ENCODE measurements around the gene NMT1. TPM values are rescaled to one million over a fixed set of nuclear protein-coding genes. Genes with fewer than 3 reads are reported as not detected.

The NMT1 gene
- polyA plus RNA-seq, 1 of the 3 experiments (the other 2 are of a cell fraction), result 30.1 TPM

GRCh38 chr17:45030733-45031132, 30.4 kb upstream of the NMT1 start:
- 89% methylated on average over 5 of the region's 6 CpGs for WGBS (ENCODE audit: low lambda C conversion rate)
- DNase-seq, result no peak
- peaks cover 8 to 31% of the 10 kb centered on the region in 2 experiments for H3K36me3 ChIP-seq (replicated peaks in 1 of 2; ENCODE audit: control insufficient read depth in 1 of 2, insufficient read depth in 2 of 2, low read length in 1 of 2)

GRCh38 chr17:45031231-45032173, 29.6 kb upstream of the NMT1 start:
- Histone ChIP-seq H3F3A (replicated peaks; ENCODE audit: insufficient read depth) (no peaks in the 10 kb centered on the region), H3K27me3 (ENCODE audit: insufficient read depth) (no peaks in the 10 kb centered on the region), H3K4me1 (ENCODE audit: control insufficient read depth in 1 of 2, insufficient read depth in 2 of 2, low read depth in 1 of 2, low read length in 1 of 2) (peaks cover 0 to 39% of the 10 kb centered on the region in 2 experiments; a peak in 2 of 4 replicates), H3K4me3 (ENCODE audit: low read depth in 2 of 2, low read length in 1 of 2) (no peak overlapping the region), H3K9ac (no peak overlapping the region), H3K79me2 (ENCODE audit: insufficient read depth) (no peaks in the 10 kb centered on the region; the same call in 1 of the 2 replicates), H3K36me3 (replicated peaks in 1 of 2; ENCODE audit: control insufficient read depth in 1 of 2, insufficient read depth in 2 of 2, low read length in 1 of 2) (peaks cover 8 to 30% of the 10 kb centered on the region in 2 experiments), H3K9me3 (no peaks in the 10 kb centered on the region), H3K4me2 (no peak overlapping the region), H3K9me2 (no peaks in the 10 kb centered on the region), H3K27ac (ENCODE audit: low read depth in 2 of 2, low read length in 1 of 2) (peak overlapping the region; percentile 42 to 96; a peak in 3 of 4 replicates), H2AFZ (ENCODE audit: low read depth) (no peak overlapping the region), H4K20me1 (ENCODE audit: insufficient read depth) (no peaks in the 10 kb centered on the region)
- CTCF ChIA-PET, result interaction anchor here (0.6 to 6.2 kb wide), 14 partner anchors 11 to 263 kb away, joined by 3 to 67 read pairs (median 4); partner anchors contain the start of genes ACBD4, HEXIM1 and PLCD3
- 55% methylated on average over 14 of the region's 14 CpGs for WGBS (ENCODE audit: low lambda C conversion rate)
- POLR2A ChIA-PET, result interaction anchor here (0.5 to 1.7 kb wide), 10 partner anchors 12 to 130 kb away, joined by 3 to 12 read pairs (median 4); partner anchors contain the start of genes C1QL1, DCAKD, HEXIM1 and HEXIM2
- peak; percentile 90 for DNase-seq
- TF ChIP-seq GATA2 (CRISPR knock-in tag; IDR thresholded peaks at IDR 0.05) (peak; percentile 99), IRF3 (IDR thresholded peaks at IDR 0.05; ENCODE audit: low read depth, low read length) (no peak), TEAD4 (IDR thresholded peaks at IDR 0.05; ENCODE audit: borderline replicate concordance, insufficient read depth) (0 out of 2 replicates have a peak, but pooled peaks have one; percentile 10), TAF1 (IDR thresholded peaks at IDR 0.05; ENCODE audit: borderline replicate concordance, low read depth, low read length) (no peak), PBX3 (IDR thresholded peaks at IDR 0.05) (peak; percentile 68), CTCF (IDR thresholded peaks at IDR 0.05) (no peak)

More at GRCh38 chr17:45030733-45031132, 30.4 kb upstream of the NMT1 start:
- H3F3A ChIP-seq (replicated peaks; ENCODE audit: insufficient read depth), result no peaks in the 10 kb centered on the region
- ChIA-PET CTCF (interaction anchor here (1.9 to 6.2 kb wide), 4 partner anchors 10 to 110 kb away, joined by 8 to 67 read pairs (median 22); partner anchors contain the start of gene ACBD4), POLR2A (interaction anchor here (1.7 kb wide), 1 partner anchor 30 kb away, joined by 10 read pairs; the partner anchor contains the start of gene NMT1)
- H3K9me2 ChIP-seq, result no peaks in the 10 kb centered on the region
- peak overlapping the region in 1 of 2 experiments; percentile 96; a peak in 2 of 4 replicates for H3K27ac ChIP-seq (ENCODE audit: low read depth in 2 of 2, low read length in 1 of 2)
- TF ChIP-seq RXRA (IDR thresholded peaks at IDR 0.05; ENCODE audit: borderline replicate concordance, low read depth) (no peak), USF2 (IDR thresholded peaks at IDR 0.05; ENCODE audit: borderline replicate concordance, low read depth, low read length) (no peak), MEF2A (IDR thresholded peaks at IDR 0.05; ENCODE audit: borderline replicate concordance, low read depth) (no peak), RCOR1 (IDR thresholded peaks at IDR 0.05; ENCODE audit: low read length) (no peak), ZBTB33 (IDR thresholded peaks at IDR 0.05; ENCODE audit: borderline replicate concordance, low read depth) (no peak), ELF1 (IDR thresholded peaks at IDR 0.05) (no peak), CHD2 (IDR thresholded peaks at IDR 0.05; ENCODE audit: low read length, partially characterized antibody) (no peak)
- no peak overlapping the region for H3K9ac ChIP-seq
- H3K79me2 ChIP-seq (ENCODE audit: insufficient read depth), result no peaks in the 10 kb centered on the region; the same call in 1 of the 2 replicates
- no peaks in the 10 kb centered on the region for H4K20me1 ChIP-seq (ENCODE audit: insufficient read depth)
- H3K4me3 ChIP-seq (ENCODE audit: low read depth in 2 of 2, low read length in 1 of 2), result no peak overlapping the region
- H3K4me2 ChIP-seq, result no peak overlapping the region
- H3K4me1 ChIP-seq (ENCODE audit: control insufficient read depth in 1 of 2, insufficient read depth in 2 of 2, low read depth in 1 of 2, low read length in 1 of 2), result peaks cover 0 to 39% of the 10 kb centered on the region in 2 experiments; a peak in 2 of 4 replicates
- no peaks in the 10 kb centered on the region for H3K9me3 ChIP-seq
- no peaks in the 10 kb centered on the region for H3K27me3 ChIP-seq (ENCODE audit: insufficient read depth)
- H2AFZ ChIP-seq (ENCODE audit: low read depth), result no peak overlapping the region

All from SK-N-SH (cell line).